PFSK-1 (cell line): ENCODE results near the gene TSPO.

Source experiments
- FOXP2 ChIP-seq: optimal IDR thresholded peaks from 2 replicates; pipeline ENCODE3; 2011; ENCODE audit warnings: borderline replicate concordance, control low read depth, inconsistent platforms; ENCODE audit not compliant: insufficient read depth; ENCODE audit errors: extremely low read length, extremely low read depth
- POLR2AphosphoS5 ChIP-seq: IDR thresholded peaks from 2 replicates; pipeline ENCODE4 v1.6.1; 2012; ENCODE audit warnings: low read depth, mild to moderate bottlenecking, control low read depth, low read length, moderate library complexity
- REST ChIP-seq, 2 experiments: IDR thresholded peaks; 2 replicates each; pipeline versions ENCODE4 v1.6.1 to v1.8.0; 2011 to 2012; ENCODE audit warnings: low read depth in 2 of 2, low read length in 2 of 2, control low read depth in 1 of 2, inconsistent platforms in 1 of 2, mild to moderate bottlenecking in 1 of 2, moderate library complexity in 1 of 2; ENCODE audit not compliant: insufficient read depth in 1 of 2
- SIN3A ChIP-seq: IDR thresholded peaks from 2 replicates; pipeline ENCODE4 v1.6.1; 2012; ENCODE audit warnings: mild to moderate bottlenecking, low read length, moderate library complexity, borderline replicate concordance; ENCODE audit not compliant: insufficient read depth
- TAF1 ChIP-seq: IDR thresholded peaks from 2 replicates; pipeline ENCODE4 v1.6.1; 2012; ENCODE audit warnings: low read length, control low read depth, borderline replicate concordance; ENCODE audit not compliant: insufficient read depth

The TSPO gene

GRCh38 chr22:43118024-43118849 lies 33.1 kb upstream of the TSPO start:
- TF ChIP-seq FOXP2: no peak
- no peak for TF ChIP-seq POLR2AphosphoS5
- no peak for TF ChIP-seq TAF1
- no peak for TF ChIP-seq REST (IDR thresholded peaks at IDR 0.05; ENCODE audit: insufficient read depth in 1 of 2, low read depth in 2 of 2, low read length in 2 of 2)
- no peak for TF ChIP-seq SIN3A

GRCh38 chr22:43118953-43119458 lies 32.4 kb upstream of the TSPO start:
- TF ChIP-seq REST (IDR thresholded peaks at IDR 0.05; ENCODE audit: insufficient read depth in 1 of 2, low read depth in 2 of 2, low read length in 2 of 2) (no peak), FOXP2 (no peak), SIN3A (no peak), POLR2AphosphoS5 (no peak)

- TF ChIP-seq REST (IDR thresholded peaks at IDR 0.05; ENCODE audit: insufficient read depth in 1 of 2, low read depth in 2 of 2, low read length in 2 of 2) (no peak), POLR2AphosphoS5 (no peak), FOXP2 (no peak), TAF1 (no peak), SIN3A (no peak)
Measured at GRCh38 chr22:43126501-43127165, 24.7 kb upstream of the TSPO start.

GRCh38 chr22:43127166-43127908 lies 24.0 kb upstream of the TSPO start:
- TF ChIP-seq SIN3A: no peak
- TF ChIP-seq POLR2AphosphoS5: no peak
- no peak for TF ChIP-seq REST (IDR thresholded peaks at IDR 0.05; ENCODE audit: insufficient read depth in 1 of 2, low read depth in 2 of 2, low read length in 2 of 2)
- TF ChIP-seq TAF1: no peak
- no peak for TF ChIP-seq FOXP2
